K562 (cell line): ENCODE measurements around the gene HSPA1L. TPM values are rescaled to one million over a fixed set of nuclear protein-coding genes. Genes with fewer than 3 reads are reported as not detected.

Experiments used
- BRD9 ChIP-seq: fragments of 450-650 bp; IDR thresholded peaks from 2 replicates; pipeline ENCODE4 v1.6.1; 2018; ENCODE audit warnings: low read depth; ENCODE audit not compliant: partially characterized antibody
- CBX8 ChIP-seq: fragments of 200-600 bp; sonication (generic); IDR thresholded peaks from 2 replicates; pipeline ENCODE4 v1.6.1; 2012; ENCODE audit warnings: borderline replicate concordance, mixed run types, low read depth, mild to moderate bottlenecking, moderate library complexity, mixed read lengths, low read length, control low read depth, inconsistent platforms; ENCODE audit not compliant: poor library complexity, severe bottlenecking; ENCODE audit errors: extremely low read depth
- FOXK1 ChIP-seq: sonication (generic); formaldehyde crosslinking; IDR thresholded peaks from 2 replicates; pipeline ENCODE4 v1.8.0; 2022; ENCODE audit warnings: missing genetic modification reagents, mild to moderate bottlenecking, borderline replicate concordance
- HMGN3 ChIP-seq: IDR thresholded peaks from 2 replicates; pipeline ENCODE4 v1.6.1; 2011; ENCODE audit warnings: borderline replicate concordance, low read depth, mild to moderate bottlenecking, mixed read lengths, low read length; ENCODE audit not compliant: insufficient read length; ENCODE audit errors: extremely low read depth
- JUNB ChIP-seq: fragments of 450-650 bp; formaldehyde crosslinking; conservative IDR thresholded peaks from 2 replicates; pipeline ENCODE4 v1.4.0; 2020; ENCODE audit warnings: mild to moderate bottlenecking
- MXI1 ChIP-seq: IDR thresholded peaks from 2 replicates; pipeline ENCODE4 v1.6.1; 2011; ENCODE audit warnings: low read depth, mild to moderate bottlenecking, improper control_type of control experiment, low read length
- PRPF4 ChIP-seq: fragments of 200-400 bp; formaldehyde crosslinking; IDR thresholded peaks from one replicate; pipeline ENCODE4 v1.6.1; 2017; ENCODE audit warnings: low read length, low read depth, mild to moderate bottlenecking; ENCODE audit not compliant: insufficient read depth, poor library complexity, severe bottlenecking
- ZFP1 ChIP-seq: fragments of 450-650 bp; formaldehyde crosslinking; IDR thresholded peaks from 2 replicates; pipeline ENCODE4 v1.4.0; 2020; ENCODE audit warnings: mild to moderate bottlenecking, mixed read lengths
- ZNF274 ChIP-seq: IDR thresholded peaks from 2 replicates; pipeline ENCODE4 v1.6.1; 2011; ENCODE audit warnings: low read depth, mild to moderate bottlenecking, low read length, moderate library complexity, borderline replicate concordance
- ZNF586 ChIP-seq: fragments of 450-650 bp; formaldehyde crosslinking; conservative IDR thresholded peaks from 2 replicates; pipeline ENCODE4 v1.4.0; 2020; ENCODE audit warnings: mild to moderate bottlenecking, moderate library complexity
- polyA plus RNA-seq, 8 experiments: library from polyadenylated mRNA; depleted of rRNA in 4 of 8; stranded (reverse) in 5 of 8; unstranded in 3 of 8; fragments of >200 nt; fragmentation: Nextera tagmentation in 2 of 8; fragmentation: Illumina TruSeq in 1 of 8; extraction: Ambion mirVana in 2 of 8; extraction: Trizol in 1 of 8; gene quantifications; 2 replicates each; pipeline versions ENCODE4 v1.2.1 to v1.2.3, GENCODE V29; 2011 to 2014; ENCODE audit warnings: inconsistent platforms in 1 of 8, missing spikeins in 1 of 8
- total RNA-seq, 7 experiments: library from RNA; depleted of rRNA in 6 of 7; stranded (reverse); fragments of >200 nt in 6 of 7; fragmentation: Illumina TruSeq in 2 of 7; extraction: Trizol in 2 of 7; gene quantifications; 2 replicates each; pipeline versions ENCODE4 v1.2.1 to v1.2.3, GENCODE V29; 2011 to 2021; ENCODE audit warnings: low replicate concordance in 1 of 7
- TF ChIP-seq, protein P1 (sequence below): fragments of 250-450 bp; sonication (Bioruptor Pico); IDR thresholded peaks from 2 replicates; pipeline ENCODE4 v1.8.0; 2021; ENCODE audit warnings: moderate library complexity, mild to moderate bottlenecking, inconsistent platforms
- TF ChIP-seq, protein P2 (sequence below): fragments of 250-450 bp; sonication (Bioruptor Pico); IDR thresholded peaks from 2 replicates; pipeline ENCODE4 v1.8.0; 2022; ENCODE audit warnings: inconsistent platforms
- TF ChIP-seq, protein P3 (sequence below): IDR thresholded peaks from 2 replicates; pipeline ENCODE4 v1.6.1; 2011; ENCODE audit not compliant: insufficient read length; ENCODE audit errors: extremely low read depth
- TF ChIP-seq, protein P4 (sequence below): fragments of 450-650 bp; IDR thresholded peaks from 2 replicates; pipeline ENCODE4 v1.6.1; 2016; ENCODE audit warnings: borderline replicate concordance
- TF ChIP-seq, protein P5 (sequence below): sonication (generic); formaldehyde crosslinking; IDR thresholded peaks from 2 replicates; pipeline ENCODE4 v1.8.0; 2022; ENCODE audit warnings: mild to moderate bottlenecking, missing genetic modification reagents, borderline replicate concordance

Gene HSPA1L
- total and polyA plus RNA-seq, 9 of the 15 experiments (the other 6 are each of a cell fraction or from before 2014, with no cell fraction given): 0.14 to 2.1 (median 1.3) TPM

DNA sequence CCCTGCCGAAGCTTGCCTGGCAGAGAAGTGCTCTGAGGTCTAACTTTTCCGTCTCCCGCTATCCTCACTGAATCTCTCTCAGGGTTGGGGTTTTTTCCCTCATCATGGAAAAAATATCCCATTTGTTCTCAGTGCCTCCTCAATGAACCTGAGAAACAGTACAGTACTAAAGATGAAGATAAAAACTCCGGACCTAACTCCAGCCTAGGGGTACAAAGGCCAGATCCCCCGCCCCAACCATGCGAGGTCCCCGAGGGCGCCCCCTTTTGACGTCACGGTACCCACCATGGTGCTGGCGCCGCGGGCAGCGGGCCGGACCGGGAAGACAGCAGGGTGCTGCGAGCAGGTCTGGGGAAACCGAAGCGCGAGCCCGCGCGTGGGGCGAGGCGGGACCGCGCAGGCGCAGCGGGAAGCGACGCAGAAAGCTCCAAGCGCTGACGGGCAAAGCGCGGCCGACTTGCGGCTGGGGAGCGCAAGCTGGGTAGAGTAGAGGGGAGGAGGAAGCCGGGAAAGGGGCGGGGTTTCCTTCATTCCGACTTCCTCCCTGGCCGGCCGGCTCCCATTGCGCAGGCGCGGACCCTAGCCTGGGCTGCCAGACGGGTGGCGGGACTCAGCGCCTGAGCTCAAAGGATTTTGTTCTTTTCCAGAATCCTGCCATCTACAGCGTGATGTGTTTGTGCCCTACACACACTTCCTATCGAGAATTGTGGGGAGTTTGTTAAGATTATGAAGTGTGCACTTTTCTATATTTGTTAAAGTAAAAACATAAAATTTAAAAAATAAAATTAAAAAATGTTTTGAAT lies 8.4 kb downstream of the HSPA1L start, which contains the start of gene LSM2 (continued):
- TF ChIP-seq FOXK1 (CRISPR knock-in tag) (0 out of 2 replicates have a peak, but pooled peaks have one; percentile 79), PRPF4 (no peak), ZFP1 (CRISPR knock-in tag) (peak; percentile 55; the same call in 1 of the 2 replicates), JUNB (no peak), BRD9 (peak; percentile 87), ZNF274 (no peak), ZNF586 (CRISPR knock-in tag) (peak; percentile 82; the same call in 1 of the 2 replicates), HMGN3 (peak; percentile 98), MXI1 (peak; percentile 55; the same call in 1 of the 2 replicates), CBX8 (no peak)
- TF ChIP-seq, protein P1, sequence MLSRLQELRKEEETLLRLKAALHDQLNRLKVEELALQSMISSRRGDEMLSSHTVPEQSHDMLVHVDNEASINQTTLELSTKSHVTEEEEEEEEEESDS (CRISPR knock-in tag): no peak
- TF ChIP-seq, protein P2, sequence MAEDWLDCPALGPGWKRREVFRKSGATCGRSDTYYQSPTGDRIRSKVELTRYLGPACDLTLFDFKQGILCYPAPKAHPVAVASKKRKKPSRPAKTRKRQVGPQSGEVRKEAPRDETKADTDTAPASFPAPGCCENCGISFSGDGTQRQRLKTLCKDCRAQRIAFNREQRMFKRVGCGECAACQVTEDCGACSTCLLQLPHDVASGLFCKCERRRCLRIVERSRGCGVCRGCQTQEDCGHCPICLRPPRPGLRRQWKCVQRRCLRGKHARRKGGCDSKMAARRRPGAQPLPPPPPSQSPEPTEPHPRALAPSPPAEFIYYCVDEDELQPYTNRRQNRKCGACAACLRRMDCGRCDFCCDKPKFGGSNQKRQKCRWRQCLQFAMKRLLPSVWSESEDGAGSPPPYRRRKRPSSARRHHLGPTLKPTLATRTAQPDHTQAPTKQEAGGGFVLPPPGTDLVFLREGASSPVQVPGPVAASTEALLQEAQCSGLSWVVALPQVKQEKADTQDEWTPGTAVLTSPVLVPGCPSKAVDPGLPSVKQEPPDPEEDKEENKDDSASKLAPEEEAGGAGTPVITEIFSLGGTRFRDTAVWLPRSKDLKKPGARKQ (CRISPR knock-in tag): no peak
- TF ChIP-seq, protein P3, sequence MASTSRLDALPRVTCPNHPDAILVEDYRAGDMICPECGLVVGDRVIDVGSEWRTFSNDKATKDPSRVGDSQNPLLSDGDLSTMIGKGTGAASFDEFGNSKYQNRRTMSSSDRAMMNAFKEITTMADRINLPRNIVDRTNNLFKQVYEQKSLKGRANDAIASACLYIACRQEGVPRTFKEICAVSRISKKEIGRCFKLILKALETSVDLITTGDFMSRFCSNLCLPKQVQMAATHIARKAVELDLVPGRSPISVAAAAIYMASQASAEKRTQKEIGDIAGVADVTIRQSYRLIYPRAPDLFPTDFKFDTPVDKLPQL: no peak
- TF ChIP-seq, protein P4, sequence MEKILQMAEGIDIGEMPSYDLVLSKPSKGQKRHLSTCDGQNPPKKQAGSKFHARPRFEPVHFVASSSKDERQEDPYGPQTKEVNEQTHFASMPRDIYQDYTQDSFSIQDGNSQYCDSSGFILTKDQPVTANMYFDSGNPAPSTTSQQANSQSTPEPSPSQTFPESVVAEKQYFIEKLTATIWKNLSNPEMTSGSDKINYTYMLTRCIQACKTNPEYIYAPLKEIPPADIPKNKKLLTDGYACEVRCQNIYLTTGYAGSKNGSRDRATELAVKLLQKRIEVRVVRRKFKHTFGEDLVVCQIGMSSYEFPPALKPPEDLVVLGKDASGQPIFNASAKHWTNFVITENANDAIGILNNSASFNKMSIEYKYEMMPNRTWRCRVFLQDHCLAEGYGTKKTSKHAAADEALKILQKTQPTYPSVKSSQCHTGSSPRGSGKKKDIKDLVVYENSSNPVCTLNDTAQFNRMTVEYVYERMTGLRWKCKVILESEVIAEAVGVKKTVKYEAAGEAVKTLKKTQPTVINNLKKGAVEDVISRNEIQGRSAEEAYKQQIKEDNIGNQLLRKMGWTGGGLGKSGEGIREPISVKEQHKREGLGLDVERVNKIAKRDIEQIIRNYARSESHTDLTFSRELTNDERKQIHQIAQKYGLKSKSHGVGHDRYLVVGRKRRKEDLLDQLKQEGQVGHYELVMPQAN: peak; percentile 95
- TF ChIP-seq, protein P5, sequence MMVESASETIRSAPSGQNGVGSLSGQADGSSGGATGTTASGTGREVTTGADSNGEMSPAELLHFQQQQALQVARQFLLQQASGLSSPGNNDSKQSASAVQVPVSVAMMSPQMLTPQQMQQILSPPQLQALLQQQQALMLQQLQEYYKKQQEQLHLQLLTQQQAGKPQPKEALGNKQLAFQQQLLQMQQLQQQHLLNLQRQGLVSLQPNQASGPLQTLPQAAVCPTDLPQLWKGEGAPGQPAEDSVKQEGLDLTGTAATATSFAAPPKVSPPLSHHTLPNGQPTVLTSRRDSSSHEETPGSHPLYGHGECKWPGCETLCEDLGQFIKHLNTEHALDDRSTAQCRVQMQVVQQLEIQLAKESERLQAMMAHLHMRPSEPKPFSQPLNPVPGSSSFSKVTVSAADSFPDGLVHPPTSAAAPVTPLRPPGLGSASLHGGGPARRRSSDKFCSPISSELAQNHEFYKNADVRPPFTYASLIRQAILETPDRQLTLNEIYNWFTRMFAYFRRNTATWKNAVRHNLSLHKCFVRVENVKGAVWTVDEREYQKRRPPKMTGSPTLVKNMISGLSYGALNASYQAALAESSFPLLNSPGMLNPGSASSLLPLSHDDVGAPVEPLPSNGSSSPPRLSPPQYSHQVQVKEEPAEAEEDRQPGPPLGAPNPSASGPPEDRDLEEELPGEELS (CRISPR knock-in tag): peak; percentile 94
